ENCODE results near the gene TSEN34. TPM values are rescaled to one million over a fixed set of nuclear protein-coding genes. Genes with fewer than 3 reads are reported as not detected.
"Not testable (repeated sequence)": the region's sequence is repeated elsewhere in the genome, so short reads cannot be mapped to it uniquely, and the experiment has no call there.

TSEN34 gene
- total and polyA plus RNA-seq, 7 experiments from 2014 or later, result 9.5 to 48.7 (median 23.7) TPM

GRCh38 chr19:54218259-54218658, 27.2 kb downstream of the TSEN34 start:
- no peak for ATAC-seq
- CTCF ChIA-PET, result no interaction called here
- Histone ChIP-seq H3K4me1 (ENCODE audit: control insufficient read depth in 2 of 2, insufficient read depth in 2 of 2, low read length in 2 of 2) (no peaks in the 10 kb centered on the region), H3K9me3 (ENCODE audit: control insufficient read depth in 2 of 3, low read length in 3 of 3) (no peaks in the 10 kb centered on the region), H3K36me3 (ENCODE audit: control insufficient read depth in 2 of 3, insufficient read depth in 3 of 3, low read length in 3 of 3) (no peaks in the 10 kb centered on the region), H3K4me3 (ENCODE audit: low read length) (no peak overlapping the region), H3K27me3 (ENCODE audit: control insufficient read depth in 2 of 2, insufficient read depth in 2 of 2, low read length in 2 of 2) (no peaks in the 10 kb centered on the region), H3K27ac (ENCODE audit: low read depth, low read length) (no peak overlapping the region)
- peaks cover 0 to 5% (median 0%) of the 10 kb centered on the region in 5 donors for H3K36me3 Mint-ChIP-seq
- H3K27me3 Mint-ChIP-seq, result peaks cover 0 to 12% (median 1%) of the 10 kb centered on the region in 5 donors
- H3K4me1 Mint-ChIP-seq, result peaks cover 0 to 8% (median 3%) of the 10 kb centered on the region in 7 donors
- peaks cover 0 to 1% (median 0%) of the 10 kb centered on the region in 11 donors for H3K9me3 Mint-ChIP-seq
- no peak overlapping the region for H3K27ac Mint-ChIP-seq
- intact Hi-C loops (cut with micrococcal nuclease), result no loop called here
- H3K4me3 Mint-ChIP-seq, result no peak overlapping the region
- no peak for DNase-seq
- POLR2A ChIA-PET, result no interaction called here

GRCh38 chr19:54218960-54219661, 28.0 kb downstream of the TSEN34 start:
- no peak overlapping the region for H3K4me3 Mint-ChIP-seq
- peaks cover 0 to 10% (median 5%) of the 10 kb centered on the region in 7 donors for H3K4me1 Mint-ChIP-seq
- peaks cover 0 to 5% (median 0%) of the 10 kb centered on the region in 5 donors for H3K36me3 Mint-ChIP-seq
- ChIA-PET POLR2A (no interaction called here), CTCF (no interaction called here)
- H3K27ac Mint-ChIP-seq, result no peak overlapping the region
- Histone ChIP-seq H3K27me3 (ENCODE audit: control insufficient read depth in 2 of 2, insufficient read depth in 2 of 2, low read length in 2 of 2) (no peaks in the 10 kb centered on the region), H3K4me3 (ENCODE audit: low read length) (no peak overlapping the region), H3K9me3 (ENCODE audit: control insufficient read depth in 2 of 3, low read length in 3 of 3) (no peaks in the 10 kb centered on the region), H3K27ac (ENCODE audit: low read depth, low read length) (no peak overlapping the region), H3K4me1 (ENCODE audit: control insufficient read depth in 2 of 2, insufficient read depth in 2 of 2, low read length in 2 of 2) (no peaks in the 10 kb centered on the region), H3K36me3 (ENCODE audit: control insufficient read depth in 2 of 3, insufficient read depth in 3 of 3, low read length in 3 of 3) (no peaks in the 10 kb centered on the region)
- DNase-seq (no peak), ATAC-seq (no peak)
- peaks cover 0 to 16% (median 1%) of the 10 kb centered on the region in 5 donors for H3K27me3 Mint-ChIP-seq
- H3K9me3 Mint-ChIP-seq, result peaks cover 0 to 2% (median 0%) of the 10 kb centered on the region in 11 donors
- intact Hi-C loops (cut with micrococcal nuclease), result no loop called here

DNA sequence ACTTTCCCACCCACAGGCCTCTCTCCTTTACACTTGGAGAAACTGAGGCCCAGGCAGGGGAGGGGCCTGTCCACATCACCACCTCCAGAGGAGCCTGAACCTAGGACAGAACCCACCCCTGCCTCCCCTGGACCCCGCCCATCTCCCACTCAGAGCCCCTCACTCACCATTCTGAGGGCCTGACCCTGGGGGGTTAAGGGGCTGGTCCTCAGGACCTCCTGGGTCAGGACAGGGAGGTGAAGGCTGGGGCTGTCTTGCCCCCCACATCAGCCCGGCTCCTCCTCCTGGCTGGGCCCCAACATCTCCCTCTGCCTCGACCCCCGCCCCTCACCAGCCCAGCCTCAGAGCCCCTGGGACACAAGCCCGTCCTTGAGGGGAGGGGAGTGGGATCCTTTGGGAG, 28.6 kb downstream of the TSEN34 start:
- DNase-seq; H3K4me1 Mint-ChIP-seq; H3K27ac Mint-ChIP-seq; ATAC-seq; CTCF ChIA-PET; H3K4me3 ChIP-seq (ENCODE audit: low read length); H3K27me3 ChIP-seq (ENCODE audit: control insufficient read depth in 2 of 2, insufficient read depth in 2 of 2, low read length in 2 of 2); H3K4me3 Mint-ChIP-seq; POLR2A ChIA-PET; H3K27ac ChIP-seq (ENCODE audit: low read depth, low read length); intact Hi-C loops (cut with micrococcal nuclease); H3K4me1 ChIP-seq (ENCODE audit: control insufficient read depth in 2 of 2, insufficient read depth in 2 of 2, low read length in 2 of 2); H3K36me3 Mint-ChIP-seq; H3K9me3 Mint-ChIP-seq; H3K9me3 ChIP-seq (ENCODE audit: control insufficient read depth in 2 of 3, low read length in 3 of 3); H3K36me3 ChIP-seq (ENCODE audit: control insufficient read depth in 2 of 3, insufficient read depth in 3 of 3, low read length in 3 of 3): not testable (repeated sequence)
- peaks cover 0 to 16% (median 1%) of the 10 kb centered on the region in 5 donors for H3K27me3 Mint-ChIP-seq

DNA sequence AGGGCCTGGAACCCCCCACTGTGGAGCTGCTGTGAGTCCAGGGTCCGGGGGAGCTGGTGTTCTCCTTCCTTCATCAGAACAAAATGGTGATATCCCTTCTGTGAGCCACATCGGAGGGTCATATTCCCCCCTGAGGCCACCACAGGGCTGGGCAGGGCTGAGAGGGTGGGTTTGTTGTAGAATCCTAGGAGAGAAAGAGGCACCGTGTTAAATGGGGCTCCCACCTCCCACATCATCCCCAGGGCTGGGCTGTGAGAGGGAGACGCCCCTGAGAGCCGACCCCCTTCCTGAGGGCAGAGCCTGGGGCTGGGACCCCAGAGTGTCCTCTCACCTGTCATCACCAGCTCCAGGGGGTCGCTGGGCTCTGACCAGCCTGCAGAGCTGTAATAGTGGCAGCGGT, 30.8 kb downstream of the TSEN34 start:
- H3K4me1 ChIP-seq (ENCODE audit: control insufficient read depth in 2 of 2, insufficient read depth in 2 of 2, low read length in 2 of 2); H3K4me3 ChIP-seq (ENCODE audit: low read length); H3K36me3 Mint-ChIP-seq; H3K9me3 ChIP-seq (ENCODE audit: control insufficient read depth in 2 of 3, low read length in 3 of 3); H3K9me3 Mint-ChIP-seq; H3K27ac Mint-ChIP-seq; DNase-seq; ATAC-seq; H3K36me3 ChIP-seq (ENCODE audit: control insufficient read depth in 2 of 3, insufficient read depth in 3 of 3, low read length in 3 of 3); H3K4me3 Mint-ChIP-seq; H3K27ac ChIP-seq (ENCODE audit: low read depth, low read length); H3K27me3 ChIP-seq (ENCODE audit: control insufficient read depth in 2 of 2, insufficient read depth in 2 of 2, low read length in 2 of 2); POLR2A ChIA-PET; H3K4me1 Mint-ChIP-seq: not testable (repeated sequence)
- H3K27me3 Mint-ChIP-seq, result peaks cover 0 to 16% (median 1%) of the 10 kb centered on the region in 5 donors
- CTCF ChIA-PET, result interaction anchor here (0.6 kb wide), 1 partner anchor 797 kb away, joined by 3 read pairs; no protein-coding TSS in a partner anchor
- intact Hi-C loops (cut with micrococcal nuclease), result loop anchor here in 1 of 2 donors (2.0 kb wide), 1 partner anchor 23 kb away; no protein-coding TSS in a partner anchor

GRCh38 chr19:54222474-54223276, 31.6 kb downstream of the TSEN34 start, which contains the start of gene LILRB3:
LILRB3 (minus strand) TSS chr19:54223007; CDS start chr19:54222976, 31 bp downstream.
- peaks cover 0 to 16% (median 1%) of the 10 kb centered on the region in 5 donors for H3K27me3 Mint-ChIP-seq
- H3K36me3 Mint-ChIP-seq; H3K4me1 ChIP-seq (ENCODE audit: control insufficient read depth in 2 of 2, insufficient read depth in 2 of 2, low read length in 2 of 2); CTCF ChIA-PET; H3K36me3 ChIP-seq (ENCODE audit: control insufficient read depth in 2 of 3, insufficient read depth in 3 of 3, low read length in 3 of 3); H3K9me3 Mint-ChIP-seq; H3K27ac ChIP-seq (ENCODE audit: low read depth, low read length); POLR2A ChIA-PET; H3K4me1 Mint-ChIP-seq; DNase-seq; H3K4me3 ChIP-seq (ENCODE audit: low read length); H3K27me3 ChIP-seq (ENCODE audit: control insufficient read depth in 2 of 2, insufficient read depth in 2 of 2, low read length in 2 of 2); H3K9me3 ChIP-seq (ENCODE audit: control insufficient read depth in 2 of 3, low read length in 3 of 3): not testable (repeated sequence)
- intact Hi-C loops (cut with micrococcal nuclease), result loop anchor here in 1 of 2 donors (2.0 kb wide), 1 partner anchor 22 kb away; no protein-coding TSS in a partner anchor
- peak within 1 kb of the TSS in 2 of 10 donors; percentile 25 to 63 for H3K4me3 Mint-ChIP-seq
- H3K27ac Mint-ChIP-seq, result peak within 1 kb of the TSS in 2 of 9 donors; percentile 14 to 48
- ATAC-seq, result peak; percentile 90

DNA sequence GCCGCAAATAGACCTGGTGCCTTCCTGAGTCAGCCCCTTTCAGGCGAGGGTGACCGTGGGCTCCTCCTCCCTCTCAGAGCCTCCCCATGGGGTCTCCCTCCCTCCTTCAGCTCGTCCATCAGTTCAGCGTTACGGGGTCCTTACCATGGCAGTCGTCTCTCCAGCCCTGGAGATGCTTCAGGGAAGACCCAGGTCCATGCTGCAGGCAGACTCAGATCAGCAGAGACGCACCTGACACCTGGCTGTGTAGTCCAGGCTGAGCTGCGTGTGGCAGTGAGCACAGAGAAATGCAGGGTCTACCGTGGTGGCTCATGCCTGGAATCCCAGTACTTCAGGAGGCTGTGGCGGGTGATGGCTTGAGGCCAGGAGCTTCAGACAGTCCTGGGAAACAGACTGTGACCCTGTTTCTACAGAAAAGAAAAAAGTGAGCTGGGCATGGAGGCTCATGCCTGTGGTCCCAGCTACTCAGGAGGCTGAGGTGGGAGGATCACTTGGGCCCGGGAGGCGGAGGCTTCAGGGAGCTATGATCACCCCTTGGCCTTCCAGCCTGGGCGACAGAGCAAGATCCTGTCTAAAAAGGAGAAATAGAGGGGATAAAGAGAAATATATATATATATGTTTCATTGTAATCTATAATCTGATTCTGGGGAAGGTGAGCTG, 32.3 kb downstream of the TSEN34 start:
- DNase-seq; H3K4me1 ChIP-seq (ENCODE audit: control insufficient read depth in 2 of 2, insufficient read depth in 2 of 2, low read length in 2 of 2); H3K4me3 ChIP-seq (ENCODE audit: low read length); H3K36me3 ChIP-seq (ENCODE audit: control insufficient read depth in 2 of 3, insufficient read depth in 3 of 3, low read length in 3 of 3); POLR2A ChIA-PET; H3K27ac ChIP-seq (ENCODE audit: low read depth, low read length); H3K4me1 Mint-ChIP-seq; H3K9me3 Mint-ChIP-seq; ATAC-seq; H3K9me3 ChIP-seq (ENCODE audit: control insufficient read depth in 2 of 3, low read length in 3 of 3); H3K36me3 Mint-ChIP-seq; H3K27me3 ChIP-seq (ENCODE audit: control insufficient read depth in 2 of 2, insufficient read depth in 2 of 2, low read length in 2 of 2); CTCF ChIA-PET: not testable (repeated sequence)
- Mint-ChIP-seq H3K27me3 (peaks cover 0 to 16% (median 3%) of the 10 kb centered on the region in 5 donors), H3K27ac (peak overlapping the region in 1 of 9 donors; percentile 48), H3K4me3 (peak overlapping the region in 1 of 10 donors; percentile 63)
- intact Hi-C loops (cut with micrococcal nuclease), result loop anchor here in 1 of 2 donors (2.0 kb wide), 1 partner anchor 21 kb away; no protein-coding TSS in a partner anchor

All from naive thymus-derived CD4-positive, alpha-beta T cell (primary cell).